HL-60 (cell line): ENCODE data around the gene SLC9A7.

Source experiments
- CTCF ChIP-seq: IDR thresholded peaks from one replicate; pipeline ENCODE4 v1.5.1; 2011; ENCODE audit warnings: low read length, control low read depth, inconsistent platforms; ENCODE audit not compliant: insufficient read depth
- GABPA ChIP-seq: IDR thresholded peaks from 2 replicates; pipeline ENCODE4 v1.6.1; 2012; ENCODE audit warnings: low read depth
- POLR2AphosphoS5 ChIP-seq: IDR thresholded peaks from 2 replicates; pipeline ENCODE4 v1.6.1; 2012; ENCODE audit warnings: low read depth
- REST ChIP-seq: IDR thresholded peaks from 2 replicates; pipeline ENCODE4 v1.6.1; 2012; ENCODE audit warnings: low read depth; ENCODE audit not compliant: insufficient replicate concordance

- no peak for TF ChIP-seq CTCF
- no peak for TF ChIP-seq REST
- TF ChIP-seq GABPA: no peak
- no peak for TF ChIP-seq POLR2AphosphoS5
Observed at GRCh38 chrX:46666831-46667230, 92.1 kb downstream of the SLC9A7 start.
